ENCODE measurements around the gene SLCO6A1. TPM values are rescaled to one million over a fixed set of nuclear protein-coding genes. Genes with fewer than 3 reads are reported as not detected.

SLCO6A1 gene
- total RNA-seq = under 0.01 and 0.14 TPM in 2 replicates

GRCh38 chr5:102498271-102499034, at the start of gene SLCO6A1:
TSS of gene SLCO6A1 (minus strand) at chr5:102499001. CDS start at chr5:102498844, 157 bp downstream.

Other genes starting within 250 kb of the SLCO6A1 start
- gene SLCO4C1, start 202.7 kb downstream of the SLCO6A1 start, total RNA-seq = under 0.01 TPM in 1 of 2 replicates, not detected in the other

Data from placental pericyte (primary cell).